ENCODE results near the gene KNSTRN.

KNSTRN gene

GRCh38 chr15:40436892-40437751 is 54.6 kb downstream of the KNSTRN start:
- DNase-seq: no peak

DNA sequence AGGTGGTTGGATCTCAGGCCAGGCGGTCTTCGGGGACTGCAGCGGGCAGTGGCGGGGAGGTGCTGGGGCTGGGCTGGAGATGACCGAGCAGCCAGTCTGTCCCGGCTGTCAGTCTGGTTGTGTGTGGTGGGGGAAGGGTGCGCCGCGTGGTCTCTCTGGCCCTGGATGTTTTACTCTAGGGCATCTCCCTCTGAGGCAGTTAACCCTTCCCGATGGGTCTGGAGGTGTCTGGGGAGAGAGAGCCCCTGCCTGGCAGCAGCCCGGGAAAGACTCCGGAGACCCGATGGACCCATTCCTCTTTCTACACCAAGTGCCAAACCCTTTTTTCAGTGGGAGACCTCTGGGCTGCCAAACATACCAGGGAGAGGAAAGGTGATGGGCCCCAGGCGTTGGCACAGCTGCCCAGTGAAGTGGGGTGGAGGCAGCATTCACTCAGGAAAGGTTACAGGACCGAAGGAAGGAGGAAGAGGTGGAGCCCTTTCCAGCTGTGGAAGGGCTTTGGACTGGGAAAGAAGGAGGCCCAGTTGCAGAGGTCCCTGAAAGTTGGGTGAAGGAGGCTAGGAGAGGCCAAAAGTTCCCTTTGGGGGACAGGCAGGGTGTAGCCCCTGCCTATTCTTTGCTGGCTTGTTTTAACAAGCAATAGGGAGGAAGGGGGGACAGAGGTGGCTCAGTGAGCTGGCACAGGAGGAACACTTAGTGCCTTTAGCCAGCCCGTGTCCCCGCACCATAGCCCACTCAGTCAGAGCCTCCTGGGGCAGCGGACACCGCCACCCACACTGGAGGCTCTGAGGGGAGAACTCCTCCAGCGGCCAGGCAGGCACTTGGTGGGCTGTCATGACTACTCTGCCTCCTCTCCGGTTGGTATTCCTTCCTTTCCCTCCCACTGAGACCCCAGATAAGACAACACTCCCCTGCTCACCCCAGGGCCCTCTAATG is 55.5 kb downstream of the KNSTRN start:
- no peak for DNase-seq

GRCh38 chr15:40438712-40439111 is 56.2 kb downstream of the KNSTRN start:
- DNase-seq: no peak

DNA sequence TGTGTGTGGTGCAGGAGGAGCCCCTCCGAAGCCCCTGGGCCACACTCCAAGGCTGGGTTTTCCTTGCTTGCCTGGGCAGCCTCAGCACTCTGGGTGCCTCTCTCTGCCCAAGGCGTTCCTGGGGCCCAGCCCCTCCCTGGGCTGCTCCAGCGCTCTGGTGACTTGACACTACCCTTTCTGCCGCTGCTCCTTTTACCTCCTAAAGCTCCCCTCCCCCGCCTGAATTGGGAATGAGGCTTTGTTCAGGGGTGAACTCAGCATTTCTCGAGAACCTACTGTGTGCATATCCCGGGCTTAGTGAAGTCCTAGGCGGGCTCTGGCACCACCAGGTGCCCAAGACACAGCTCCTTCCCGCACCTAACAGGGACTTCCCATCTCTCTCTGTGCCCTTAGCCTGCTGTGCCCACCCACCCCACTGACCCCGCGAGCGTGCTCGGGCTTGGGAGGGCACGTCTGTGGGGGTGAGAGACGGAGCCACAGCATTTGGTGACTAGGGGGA is 57.0 kb downstream of the KNSTRN start:
- no peak for DNase-seq

GRCh38 chr15:40439960-40440742 is 57.6 kb downstream of the KNSTRN start:
- DNase-seq: no peak

DNA sequence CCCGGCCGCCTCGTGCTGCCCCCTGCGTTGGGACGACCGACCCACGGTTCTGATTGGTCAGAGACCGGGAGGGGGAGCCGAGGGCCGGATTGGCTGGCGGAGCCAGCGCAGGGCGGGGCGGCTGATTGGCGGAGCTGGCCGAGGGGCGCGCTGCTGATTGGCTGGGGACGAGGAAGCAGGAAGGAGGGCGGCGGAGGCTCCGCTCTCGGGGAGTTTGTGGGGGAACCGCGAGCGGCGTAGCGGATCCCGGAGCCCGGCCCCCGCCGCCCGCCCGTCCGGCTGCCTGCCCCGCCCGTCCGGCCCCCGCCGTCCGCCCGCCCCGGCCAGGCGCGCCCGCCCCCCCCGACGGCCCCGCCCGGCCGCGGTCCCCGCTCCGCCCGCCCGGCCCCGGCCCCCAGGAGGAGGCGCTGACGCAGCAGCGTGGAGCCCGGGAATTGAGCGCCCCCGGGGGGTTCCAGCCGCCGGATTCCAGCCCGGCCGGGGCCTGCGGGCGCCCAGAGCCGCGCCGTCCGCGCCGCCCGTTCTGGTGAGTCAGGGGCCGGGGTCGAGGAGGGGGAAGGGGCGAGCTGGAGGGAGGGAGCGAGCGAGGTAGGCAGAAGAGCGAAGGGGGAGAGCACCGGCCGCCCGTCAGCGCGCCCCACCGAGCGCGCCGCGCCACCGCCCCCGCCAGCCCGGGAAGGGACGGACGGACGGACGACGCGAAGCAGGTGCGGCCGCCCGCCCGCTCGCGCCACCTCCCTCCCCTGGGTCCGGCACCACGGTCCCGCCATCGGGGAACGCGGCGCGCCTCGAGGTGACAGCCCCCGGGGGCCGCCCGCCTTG is 58.4 kb downstream of the KNSTRN start, which contains the start of gene BAHD1:
TSS of gene BAHD1 (plus strand) at position 211 of the 822 bp plus-strand sequence. CDS start 17,512 bp downstream, outside the sequence.
- peak; percentile 89 for DNase-seq

DNA sequence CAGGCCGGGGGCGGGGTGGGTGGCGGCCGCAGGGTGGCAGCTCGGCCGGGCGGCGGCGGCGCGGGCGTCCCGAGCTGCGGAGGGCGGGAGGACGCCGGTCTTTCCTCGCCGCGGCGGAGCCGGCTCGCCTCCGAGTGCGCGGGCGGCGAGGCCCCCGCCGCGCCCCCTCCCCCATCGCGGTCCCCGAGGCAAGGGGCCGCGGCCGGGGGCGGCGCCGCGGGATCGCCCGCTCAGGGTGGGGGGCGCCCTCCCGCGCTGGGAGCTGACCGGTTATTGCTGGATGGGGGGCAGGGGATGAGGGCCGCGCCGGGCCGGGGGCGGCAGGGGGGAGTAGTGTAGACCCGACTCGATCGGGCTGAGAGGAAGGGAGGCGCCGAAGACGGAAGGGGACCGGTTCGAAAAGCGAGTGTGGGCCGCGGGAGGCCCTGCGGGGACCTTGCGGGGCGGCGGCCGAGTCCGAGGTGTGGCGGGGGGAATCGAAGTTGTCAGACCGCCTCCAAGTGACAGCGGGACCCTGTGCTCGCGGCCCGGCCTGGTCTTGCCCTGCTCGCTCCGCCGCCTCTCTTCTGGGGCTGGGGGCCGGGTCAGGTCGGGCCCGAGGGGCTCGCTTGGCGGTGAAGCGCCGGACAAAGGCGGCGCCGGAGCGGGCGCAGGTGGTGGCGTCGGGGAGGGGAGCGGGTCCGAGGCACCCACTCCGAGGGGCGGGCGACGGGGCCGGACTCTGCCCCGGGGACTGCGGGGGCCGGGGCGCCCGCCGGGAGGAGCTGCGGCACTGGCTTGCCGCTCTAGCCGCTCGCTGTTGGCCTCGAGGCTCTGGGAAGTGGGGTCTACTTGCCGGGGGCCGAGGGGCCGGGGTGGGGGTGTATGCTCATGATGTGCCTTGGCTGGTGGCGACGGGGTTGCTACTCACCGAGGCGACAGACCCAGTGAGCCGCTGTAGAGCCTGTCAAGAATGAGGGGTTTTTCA is 59.3 kb downstream of the KNSTRN start:
- DNase-seq: no peak

DNA sequence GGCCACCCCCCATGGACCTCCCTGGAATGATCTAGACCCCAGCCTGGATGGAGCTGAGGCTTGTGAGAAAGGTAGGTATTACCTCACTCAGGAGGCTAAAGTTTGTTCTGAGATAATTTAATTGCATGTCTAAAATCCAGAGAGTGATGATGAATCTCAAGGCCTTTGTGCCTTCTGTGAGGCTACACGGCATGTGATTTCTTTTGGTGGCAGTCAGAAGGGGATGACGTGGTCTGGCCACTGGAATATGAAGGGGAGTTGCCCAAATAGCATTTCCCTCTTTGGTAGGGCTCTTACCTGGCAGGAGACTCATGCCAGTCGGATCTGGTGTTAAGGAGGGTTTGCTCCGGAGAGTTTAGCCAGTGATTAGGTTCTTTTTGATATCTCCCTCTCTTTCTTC is 60.7 kb downstream of the KNSTRN start:
- no peak for DNase-seq

DNA sequence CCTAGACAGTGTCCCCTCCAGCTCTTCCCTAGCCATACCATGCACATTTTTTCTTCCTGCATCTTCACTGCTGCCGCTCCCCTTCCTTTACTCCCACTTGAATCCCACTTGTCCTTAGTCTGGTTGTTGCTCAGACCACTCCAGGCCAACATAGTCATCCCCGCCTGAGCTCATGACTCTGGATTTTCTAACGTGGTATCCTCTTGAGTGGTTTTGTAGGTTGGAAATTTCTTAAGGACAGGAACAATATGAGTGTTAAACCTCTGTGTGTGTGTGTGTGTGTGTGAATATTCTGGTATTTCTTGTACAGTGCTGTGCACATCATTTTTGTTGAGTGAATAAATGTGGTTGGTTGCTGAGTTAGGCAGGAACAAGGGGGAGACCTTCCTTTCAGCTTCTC is 61.3 kb downstream of the KNSTRN start:
- DNase-seq: no peak
